HFF-Myc (cell line): Measurements from ENCODE around the gene MYH15.

Experiments
- DNase-seq: peaks from one replicate; pipeline ENCODE4 v3.0.0-alpha.2; 2011; ENCODE audit warnings: low read depth; ENCODE audit errors: extremely low read depth
- H3K4me3 ChIP-seq: replicated peaks from 2 replicates; pipeline ENCODE4 v1.5.1; 2011; ENCODE audit warnings: low read depth, mild to moderate bottlenecking, control low read depth, low read length
- CTCF ChIP-seq: IDR thresholded peaks from 2 replicates; pipeline ENCODE4 v1.5.1; 2012; ENCODE audit warnings: mild to moderate bottlenecking, low read depth, low read length, control low read depth; ENCODE audit errors: missing control alignments

The MYH15 gene

GRCh38 chr3:108501535-108501934, 8.9 kb downstream of the MYH15 start:
- H3K4me3 ChIP-seq: no peak overlapping the region
- no peak for DNase-seq
- no peak for TF ChIP-seq CTCF

- TF ChIP-seq CTCF: no peak
- no peak for DNase-seq
- no peak overlapping the region for H3K4me3 ChIP-seq
These were observed 9.7 kb downstream of the MYH15 start for GRCh38 chr3:108500728-108501127.

GRCh38 chr3:108497271-108497670, 13.1 kb downstream of the MYH15 start:
- no peak for TF ChIP-seq CTCF
- no peak overlapping the region for H3K4me3 ChIP-seq
- DNase-seq: no peak

- H3K4me3 ChIP-seq: no peak overlapping the region
- DNase-seq: no peak
- TF ChIP-seq CTCF: no peak
These were observed 14.7 kb downstream of the MYH15 start for GRCh38 chr3:108495717-108496116.

GRCh38 chr3:108494906-108495531, 15.4 kb downstream of the MYH15 start:
- H3K4me3 ChIP-seq: no peak overlapping the region
- TF ChIP-seq CTCF: no peak
- no peak for DNase-seq

GRCh38 chr3:108493862-108494261, 16.5 kb downstream of the MYH15 start:
- no peak overlapping the region for H3K4me3 ChIP-seq
- peak; percentile 24 for TF ChIP-seq CTCF
- DNase-seq: no peak

- DNase-seq: no peak
- TF ChIP-seq CTCF: no peak
- no peak overlapping the region for H3K4me3 ChIP-seq
These were observed 18.9 kb downstream of the MYH15 start for GRCh38 chr3:108491456-108491855.
